DOHH2 (cell line): Measurements from ENCODE around the gene NT5C1B.

Experiments
- CTCF ChIP-seq: fragments of 200-600 bp; sonication (generic); IDR thresholded peaks from one replicate; pipeline ENCODE4 v1.5.1; 2014; ENCODE audit warnings: antibody characterized with exemption, mild to moderate bottlenecking, low read depth, low read length; ENCODE audit not compliant: poor library complexity, severe bottlenecking
- EZH2phosphoT487 ChIP-seq: fragments of 200-600 bp; sonication (generic); IDR thresholded peaks from 2 replicates; pipeline ENCODE4 v1.6.1; 2017; ENCODE audit warnings: borderline replicate concordance, mild to moderate bottlenecking, antibody characterized with exemption, low read length, moderate library complexity, mixed read lengths

- TF ChIP-seq CTCF (no peak), EZH2phosphoT487 (no peak)
Measured at GRCh38 chr2:18620867-18621632, 31.7 kb upstream of the NT5C1B start.
